Subcutaneous preadipocyte (primary cell): Measurements from ENCODE around the gene NUMBL. TPM values are rescaled to one million over a fixed set of nuclear protein-coding genes. Genes with fewer than 3 reads are reported as not detected.

Source experiments
- small RNA-seq: library from RNA; depleted of rRNA; stranded (forward); fragments of <200 nt; gene quantifications from one replicate; pipeline ENCODE3, GENCODE V24; 2012
- total RNA-seq: library from RNA; depleted of rRNA; stranded (reverse); fragments of >200 nt; gene quantifications from 2 replicates; pipeline ENCODE4 v1.2.3, GENCODE V29; 2012

The NUMBL gene
- total RNA-seq: 30.7 and 45.9 TPM in 2 replicates

GRCh38 chr19:40690050-40690692, at the start of gene NUMBL:
TSS of gene NUMBL (minus strand) at chr19:40690651. CDS start at chr19:40690483, 168 bp downstream.

GRCh38 chr19:40716482-40717324, 26.3 kb upstream of the NUMBL start, which contains the start of the genes COQ8B and ITPKC:
TSS of gene COQ8B (minus strand) at chr19:40716886. CDS start at chr19:40714632, 2,254 bp downstream.
TSS of gene ITPKC (plus strand) at chr19:40717112. CDS start at chr19:40717136, 24 bp downstream.

Small RNA genes within 50 kb of the gene (small RNA-seq; reads per million reads assigned to genes)
- gene RNU6-195P: not detected

Other genes with a start within 250 kb of the NUMBL start
- gene SERTAD3, start 246.3 kb downstream of the NUMBL start, total RNA-seq: 16.2 and 20.1 TPM in 2 replicates
- 52.8 and 101 TPM in 2 replicates for gene BLVRB, start 224.9 kb downstream of the NUMBL start, total RNA-seq
- gene SPTBN4, start 223.7 kb downstream of the NUMBL start, total RNA-seq: 0.37 and 0.39 TPM in 2 replicates
- gene SHKBP1, start 113.8 kb downstream of the NUMBL start, total RNA-seq: 15.1 and 23.1 TPM in 2 replicates
- 20.7 and 36.0 TPM in 2 replicates for gene LTBP4, start 89.3 kb downstream of the NUMBL start, total RNA-seq
- 29.0 and 37.1 TPM in 2 replicates for gene COQ8B, start 26.2 kb upstream of the NUMBL start, total RNA-seq
- 10.0 and 17.3 TPM in 2 replicates for gene ITPKC, start 26.5 kb upstream of the NUMBL start, total RNA-seq
- gene ACTMAP, start 59.8 kb upstream of the NUMBL start, total RNA-seq: 0.98 and 1.1 TPM in 2 replicates
- 42.3 and 62.4 TPM in 2 replicates for gene SNRPA, start 60.6 kb upstream of the NUMBL start, total RNA-seq
- 0.37 TPM in 1 of 2 replicates, not detected in the other for gene MIA, start 84.9 kb upstream of the NUMBL start, total RNA-seq
- 10.0 and 12.9 TPM in 2 replicates for gene RAB4B, start 87.6 kb upstream of the NUMBL start, total RNA-seq
- 72.0 and 73.5 TPM in 2 replicates for gene EGLN2, start 108.5 kb upstream of the NUMBL start, total RNA-seq
- not detected in 2 replicates for gene CYP2A6, start 159.8 kb upstream of the NUMBL start, total RNA-seq
- not detected in 2 replicates for gene CYP2A7, start 191.6 kb upstream of the NUMBL start, total RNA-seq